ENCODE data around the gene SASH3.

GRCh38 chrX:129755779-129756650 is 23.7 kb upstream of the SASH3 start:
- no peak for TF ChIP-seq CTCF (conservative IDR thresholded peaks at IDR 0.05; ENCODE audit: low read depth, low read length)
- no peak for TF ChIP-seq EZH2phosphoT487 (IDR thresholded peaks at IDR 0.05; ENCODE audit: borderline replicate concordance, low read length)
- TF ChIP-seq EZH2 (IDR thresholded peaks at IDR 0.05; ENCODE audit: low read length, unreplicated experiment) = no peak
